HG02763 (cell line): Measurements from ENCODE around the gene NKX2-3.

ENCODE experiments used
- ATAC-seq: cut with Tn5 transposase; IDR thresholded peaks from one replicate; pipeline ENCODE4 v1.9.1; 2021; ENCODE audit warnings: mild to moderate bottlenecking, moderate library complexity; ENCODE audit not compliant: unreplicated experiment

The NKX2-3 gene

GRCh38 chr10:99525897-99526296 lies 6.8 kb upstream of the NKX2-3 start:
- ATAC-seq, result no peak

GRCh38 chr10:99526861-99527504 lies 5.8 kb upstream of the NKX2-3 start:
- no peak for ATAC-seq

- no peak for ATAC-seq
These were observed 4.9 kb upstream of the NKX2-3 start for GRCh38 chr10:99527526-99528493.

- no peak for ATAC-seq
These were observed 4.0 kb upstream of the NKX2-3 start for GRCh38 chr10:99528494-99529441.

- no peak for ATAC-seq
These were observed 3.1 kb upstream of the NKX2-3 start for GRCh38 chr10:99529591-99530107.

- no peak for ATAC-seq
These were observed 2.4 kb upstream of the NKX2-3 start for GRCh38 chr10:99530108-99531025.

GRCh38 chr10:99531026-99531695 lies 1.6 kb upstream of the NKX2-3 start:
- ATAC-seq, result no peak

GRCh38 chr10:99531696-99532593 lies 797 bp upstream of the NKX2-3 start:
- no peak for ATAC-seq

- ATAC-seq, result no peak
These were observed 1.0 kb downstream of the NKX2-3 start for GRCh38 chr10:99533496-99534449.

GRCh38 chr10:99534450-99534938 lies 1.8 kb downstream of the NKX2-3 start:
- no peak for ATAC-seq

- no peak for ATAC-seq
These were observed 2.4 kb downstream of the NKX2-3 start for GRCh38 chr10:99534939-99535763.

GRCh38 chr10:99535764-99536337 lies 3.1 kb downstream of the NKX2-3 start:
- no peak for ATAC-seq

- no peak for ATAC-seq
These were observed 3.8 kb downstream of the NKX2-3 start for GRCh38 chr10:99536338-99537085.

- no peak for ATAC-seq
These were observed 4.6 kb downstream of the NKX2-3 start for GRCh38 chr10:99537086-99537988.
